Effector memory CD4-positive, alpha-beta T cell (primary cell): ENCODE measurements around the gene DIPK1A.

Source experiments
- DNase-seq, 3 donors: peaks; one replicate each; pipeline ENCODE4 v3.0.0-alpha.2; 2020
- H3K27ac ChIP-seq: 2 replicates; pipeline ENCODE4 v1.7.0; 2013; ENCODE audit warnings: mild to moderate bottlenecking, low read length, moderate library complexity; ENCODE audit not compliant: insufficient read depth, poor library complexity, severe bottlenecking
- H3K27me3 ChIP-seq: replicated peaks from 2 replicates; pipeline ENCODE4 v1.7.0; 2013; ENCODE audit warnings: mild to moderate bottlenecking, low read length; ENCODE audit not compliant: insufficient read depth, control insufficient read depth, poor library complexity, severe bottlenecking
- H3K36me3 ChIP-seq: 2 replicates; pipeline ENCODE4 v1.7.0; 2013; ENCODE audit warnings: mild to moderate bottlenecking, low read length, moderate library complexity; ENCODE audit not compliant: control insufficient read depth, insufficient read depth
- H3K4me1 ChIP-seq: 2 replicates; pipeline ENCODE4 v1.7.0; 2013; ENCODE audit warnings: low read length, mild to moderate bottlenecking; ENCODE audit not compliant: control insufficient read depth, insufficient read depth, poor library complexity, severe bottlenecking
- H3K4me3 ChIP-seq: 2 replicates; pipeline ENCODE4 v1.7.0; 2013; ENCODE audit warnings: low read length, low read depth, mild to moderate bottlenecking; ENCODE audit not compliant: insufficient read depth, poor library complexity, severe bottlenecking
- H3K9me3 ChIP-seq: 2 replicates; pipeline ENCODE4 v1.7.0; 2013; ENCODE audit warnings: mild to moderate bottlenecking, low read length, moderate library complexity; ENCODE audit not compliant: control insufficient read depth

The DIPK1A gene

DNA sequence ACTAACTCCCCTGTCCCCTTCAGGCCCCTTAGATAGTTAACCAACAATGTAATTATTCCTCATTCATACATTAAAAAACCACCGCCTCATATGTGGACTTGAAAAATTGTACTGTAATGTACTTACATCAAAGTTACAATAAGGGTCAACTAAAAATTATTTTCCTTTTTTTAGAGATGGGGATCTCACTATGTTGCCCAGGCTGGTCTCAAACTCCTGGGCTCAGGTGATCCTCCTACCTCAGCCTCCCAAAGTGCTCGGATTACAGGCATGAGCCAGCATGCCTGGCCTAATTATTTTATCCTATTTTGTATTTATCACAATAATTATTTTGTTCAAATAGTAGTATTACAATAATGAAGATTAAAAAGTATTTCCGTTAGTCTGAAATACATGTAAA lies 116.8 kb downstream of the DIPK1A start:
- Histone ChIP-seq H3K4me1 (no peaks in the 10 kb centered on the region), H3K36me3 (peaks cover 52% of the 10 kb centered on the region)

DNA sequence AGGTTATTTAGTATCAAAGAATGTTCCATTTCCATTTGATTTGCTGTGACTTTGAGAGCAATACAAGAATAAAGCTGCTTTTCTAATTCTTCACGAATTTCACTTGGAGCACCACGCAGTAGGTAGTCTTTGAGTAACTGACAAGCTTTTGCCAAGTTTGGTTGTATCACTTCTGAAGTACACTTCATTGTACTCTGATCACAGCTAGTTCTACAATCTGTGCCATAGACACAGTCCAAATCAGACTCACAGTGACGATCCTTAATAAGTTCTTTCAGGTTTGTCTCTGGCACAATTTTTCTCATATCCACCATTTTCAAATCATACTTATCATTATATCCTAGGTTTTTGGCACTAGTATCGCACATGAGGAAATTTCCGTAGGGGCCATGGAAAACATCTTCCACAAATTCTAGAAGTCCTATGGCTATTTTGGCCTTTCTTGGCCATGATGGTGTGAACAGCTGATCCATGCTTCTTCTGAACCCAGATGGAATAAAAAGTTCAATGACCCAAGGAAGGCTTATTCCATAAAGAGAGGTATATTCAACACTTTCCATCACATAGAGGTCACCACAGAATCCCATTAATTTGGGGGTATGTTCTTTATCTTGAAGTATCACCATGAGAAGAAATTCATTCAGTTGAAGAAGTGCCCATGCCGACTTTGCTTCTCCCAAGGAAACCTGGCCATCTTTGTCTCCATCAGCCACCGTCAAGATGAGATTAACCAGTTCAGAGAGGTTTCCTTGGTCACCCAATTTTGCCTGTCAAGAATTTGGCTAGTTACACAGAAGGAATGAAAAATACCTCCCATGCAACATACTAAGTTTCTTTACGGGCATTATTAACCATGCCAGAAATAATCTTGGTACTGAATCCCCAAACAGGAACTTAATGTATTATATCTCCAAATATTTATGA lies 117.6 kb downstream of the DIPK1A start:
- DNase-seq, result no peak
- Histone ChIP-seq H3K9me3 (no peaks in the 10 kb centered on the region), H3K36me3 (peaks cover 52% of the 10 kb centered on the region), H3K4me1 (no peaks in the 10 kb centered on the region), H3K4me3 (no peak overlapping the region), H3K27ac (no peak overlapping the region), H3K27me3 (no peaks in the 10 kb centered on the region)

More for the DNA sequence above, 116.8 kb downstream of the DIPK1A start:
- H3K4me3 ChIP-seq, result no peak overlapping the region
- H3K27ac ChIP-seq, result no peak overlapping the region
- DNase-seq, result no peak
- no peaks in the 10 kb centered on the region for H3K27me3 ChIP-seq
- no peaks in the 10 kb centered on the region for H3K9me3 ChIP-seq

DNA sequence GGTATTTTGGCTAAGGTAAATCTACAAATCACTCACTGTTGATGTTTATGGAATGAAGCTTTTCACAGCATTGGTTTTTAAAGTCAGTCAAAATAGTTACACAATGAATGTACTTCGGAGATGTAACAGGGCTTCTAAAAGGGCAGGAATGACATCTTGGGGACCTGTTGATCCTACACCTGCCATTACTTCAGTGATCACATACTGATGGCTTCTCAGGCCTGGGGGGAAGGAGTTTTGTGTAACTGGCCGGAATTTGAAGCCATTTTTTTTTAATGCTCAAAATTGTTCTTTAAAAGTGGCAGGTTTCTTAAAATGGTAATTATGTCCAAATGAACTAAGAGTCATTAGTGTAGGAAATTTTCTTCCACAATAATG lies 118.2 kb downstream of the DIPK1A start:
- Histone ChIP-seq H3K27ac (no peak overlapping the region), H3K4me1 (no peaks in the 10 kb centered on the region), H3K27me3 (no peaks in the 10 kb centered on the region), H3K36me3 (peaks cover 52% of the 10 kb centered on the region), H3K9me3 (no peaks in the 10 kb centered on the region), H3K4me3 (no peak overlapping the region)
- no peak for DNase-seq

DNA sequence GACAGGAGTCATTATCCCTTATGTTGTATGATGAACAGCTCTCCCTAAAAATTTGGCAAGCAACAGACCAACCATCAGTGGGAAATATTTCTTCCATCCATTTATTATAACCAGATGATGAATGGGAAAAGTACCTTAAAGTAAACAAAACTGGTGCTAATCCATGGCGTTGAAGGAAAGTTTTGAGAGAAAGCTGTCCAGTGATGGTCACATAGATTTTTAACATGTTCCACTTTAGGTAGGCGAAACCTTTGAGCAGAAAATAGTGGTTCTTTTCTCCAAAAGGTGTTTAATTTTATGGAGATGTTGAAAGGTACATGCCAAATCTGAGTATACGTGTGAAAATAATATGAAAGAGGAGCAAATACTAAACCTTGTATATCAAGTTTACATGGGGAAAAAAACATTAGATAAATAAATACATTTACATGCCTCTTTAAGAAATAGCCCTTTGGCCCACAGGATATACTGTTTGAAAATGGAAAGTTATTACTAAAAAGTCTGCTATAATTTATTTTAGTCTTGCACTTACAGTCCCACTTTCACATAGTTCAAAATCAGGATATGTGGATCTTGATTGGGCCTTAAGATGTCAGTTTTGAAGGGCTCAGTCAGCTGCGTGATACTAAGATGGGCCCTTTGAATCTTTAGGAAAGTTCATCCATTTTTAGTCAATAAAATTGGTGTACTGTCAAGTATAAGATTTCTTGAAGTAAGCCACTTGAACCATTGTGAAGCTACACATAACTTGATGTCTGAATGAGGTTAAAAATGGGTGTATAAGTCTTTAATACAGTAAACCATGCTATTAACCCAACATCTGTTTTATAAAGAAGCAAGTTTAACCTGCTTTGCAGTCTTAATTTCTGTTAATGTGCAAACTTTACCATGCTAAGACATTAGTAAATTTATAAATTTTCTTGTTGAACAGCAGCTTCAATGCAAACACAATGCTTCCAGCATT lies 118.9 kb downstream of the DIPK1A start:
- Histone ChIP-seq H3K27ac (no peak overlapping the region), H3K9me3 (no peaks in the 10 kb centered on the region), H3K36me3 (peaks cover 59% of the 10 kb centered on the region), H3K4me1 (peaks cover 3% of the 10 kb centered on the region), H3K27me3 (no peaks in the 10 kb centered on the region), H3K4me3 (no peak overlapping the region)
- DNase-seq, result no peak

DNA sequence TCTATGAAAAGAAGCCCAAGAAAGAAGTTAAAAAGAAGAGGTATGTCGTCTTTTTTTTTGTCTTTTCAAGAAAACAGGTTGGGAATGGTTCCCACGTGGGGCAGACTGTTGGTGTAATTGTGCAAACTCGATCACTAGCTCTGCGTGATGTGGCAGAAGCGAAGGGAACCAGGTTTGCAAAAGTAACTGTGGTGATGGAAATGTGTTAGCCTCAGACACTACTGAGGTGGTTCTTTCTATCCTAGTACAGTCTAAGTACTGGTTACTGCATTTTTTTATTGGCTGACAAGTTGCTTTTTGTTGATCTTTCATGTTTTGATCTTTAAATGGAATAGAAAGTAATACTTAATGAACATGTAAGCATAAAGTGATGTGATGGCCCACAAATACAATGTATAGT lies 120.7 kb downstream of the DIPK1A start:
- Histone ChIP-seq H3K4me1 (peaks cover 9% of the 10 kb centered on the region), H3K27ac (no peak overlapping the region)

DNA sequence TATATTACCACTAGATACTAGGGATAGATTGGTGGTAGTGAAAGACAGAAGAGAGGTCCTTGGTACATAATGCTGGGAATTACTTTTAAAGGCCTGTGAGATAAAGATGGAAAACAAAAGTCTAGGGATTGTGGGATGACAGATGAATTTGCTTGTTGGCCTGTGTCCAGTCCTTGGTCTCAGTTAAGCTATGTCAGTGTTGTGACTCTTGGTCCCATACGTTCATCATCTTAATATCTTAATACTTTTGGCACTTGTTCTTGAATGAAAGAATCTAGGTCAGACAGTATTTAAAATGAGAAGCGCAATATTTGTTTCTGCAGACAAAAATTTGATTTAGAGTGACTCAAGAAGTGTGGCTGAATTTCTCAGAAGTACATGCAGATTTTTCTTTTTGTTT lies 121.8 kb downstream of the DIPK1A start:
- no peaks in the 10 kb centered on the region for H3K9me3 ChIP-seq

More for the DNA sequence above, 120.7 kb downstream of the DIPK1A start:
- H3K36me3 ChIP-seq, result peaks cover 65% of the 10 kb centered on the region
- H3K9me3 ChIP-seq, result no peaks in the 10 kb centered on the region
- H3K27me3 ChIP-seq, result no peaks in the 10 kb centered on the region
- no peak for DNase-seq
- no peak overlapping the region for H3K4me3 ChIP-seq

DNA sequence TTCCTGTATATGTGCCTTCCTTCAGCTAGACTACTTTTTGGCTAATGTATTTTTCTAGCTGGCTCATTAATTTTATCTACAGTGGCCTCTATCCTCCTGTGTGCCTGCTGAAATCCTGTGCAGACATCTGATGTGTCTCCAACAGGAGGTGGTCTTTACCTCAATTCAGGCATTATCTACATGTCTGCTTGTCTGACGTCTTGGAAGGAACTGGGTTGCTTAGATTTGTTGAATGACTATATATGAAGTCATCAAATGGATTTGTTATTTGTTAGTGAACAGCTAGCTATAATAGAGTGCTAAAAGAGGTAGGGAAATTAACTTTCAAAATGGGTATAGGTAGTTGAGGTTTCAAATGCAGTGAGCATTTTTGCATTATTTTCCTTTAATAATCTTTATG lies 122.7 kb downstream of the DIPK1A start:
- H3K9me3 ChIP-seq, result no peaks in the 10 kb centered on the region
- H3K4me3 ChIP-seq, result no peak overlapping the region
- H3K4me1 ChIP-seq, result peaks cover 15% of the 10 kb centered on the region
- H3K27ac ChIP-seq, result peak overlapping the region; percentile 34
- peaks cover 74% of the 10 kb centered on the region for H3K36me3 ChIP-seq
- H3K27me3 ChIP-seq, result no peaks in the 10 kb centered on the region
- DNase-seq, result no peak

More for the DNA sequence above, 121.8 kb downstream of the DIPK1A start:
- Histone ChIP-seq H3K36me3 (peaks cover 75% of the 10 kb centered on the region), H3K4me1 (peaks cover 9% of the 10 kb centered on the region), H3K27ac (peak overlapping the region; percentile 1), H3K4me3 (no peak overlapping the region), H3K27me3 (no peaks in the 10 kb centered on the region)
- no peak for DNase-seq

DNA sequence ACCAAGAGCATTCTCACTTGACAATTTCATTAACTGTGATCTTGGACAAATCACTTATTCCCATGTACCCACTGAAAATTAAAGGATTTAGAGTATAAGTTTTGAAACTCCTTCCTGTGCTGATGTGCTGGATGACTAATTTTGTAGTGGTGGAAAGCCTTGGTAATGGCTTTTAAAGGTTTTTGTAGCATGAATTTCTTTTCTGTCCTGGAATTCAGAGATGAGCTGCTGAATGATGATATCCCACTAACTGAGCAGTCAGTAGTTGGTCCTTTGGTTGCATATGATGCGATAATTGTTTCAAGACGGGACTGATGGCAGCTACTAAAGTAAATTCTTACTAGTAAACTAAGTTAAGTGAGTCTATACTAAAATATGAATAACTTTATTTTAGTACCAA lies 124.2 kb downstream of the DIPK1A start:
- Histone ChIP-seq H3K36me3 (peaks cover 60% of the 10 kb centered on the region), H3K27ac (peak overlapping the region; percentile 34)

DNA sequence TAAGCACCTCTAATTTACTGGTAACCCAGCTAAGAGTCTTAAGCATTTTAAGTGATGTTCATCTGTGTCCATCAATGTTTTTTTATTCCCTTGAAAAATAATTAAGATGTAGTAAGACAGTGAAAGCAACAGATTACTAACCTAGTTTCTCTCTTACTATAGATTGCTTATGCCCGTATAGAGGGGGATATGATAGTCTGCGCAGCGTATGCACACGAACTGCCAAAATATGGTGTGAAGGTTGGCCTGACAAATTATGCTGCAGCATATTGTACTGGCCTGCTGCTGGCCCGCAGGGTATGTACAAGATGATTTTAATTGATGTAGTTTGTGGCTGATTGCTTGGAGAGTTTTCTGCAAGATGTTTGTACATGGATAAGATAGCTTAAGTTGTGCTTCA lies 126.6 kb downstream of the DIPK1A start:
- Histone ChIP-seq H3K27me3 (no peaks in the 10 kb centered on the region), H3K9me3 (no peaks in the 10 kb centered on the region), H3K36me3 (peaks cover 37% of the 10 kb centered on the region), H3K27ac (peak overlapping the region; percentile 89), H3K4me1 (peaks cover 17% of the 10 kb centered on the region), H3K4me3 (no peak overlapping the region)
- DNase-seq, result no peak

More for the DNA sequence above, 124.2 kb downstream of the DIPK1A start:
- Histone ChIP-seq H3K4me1 (peaks cover 17% of the 10 kb centered on the region), H3K4me3 (no peak overlapping the region), H3K9me3 (no peaks in the 10 kb centered on the region), H3K27me3 (no peaks in the 10 kb centered on the region)
- DNase-seq, result no peak
